ENCODE results near the gene RGS2.

DNA sequence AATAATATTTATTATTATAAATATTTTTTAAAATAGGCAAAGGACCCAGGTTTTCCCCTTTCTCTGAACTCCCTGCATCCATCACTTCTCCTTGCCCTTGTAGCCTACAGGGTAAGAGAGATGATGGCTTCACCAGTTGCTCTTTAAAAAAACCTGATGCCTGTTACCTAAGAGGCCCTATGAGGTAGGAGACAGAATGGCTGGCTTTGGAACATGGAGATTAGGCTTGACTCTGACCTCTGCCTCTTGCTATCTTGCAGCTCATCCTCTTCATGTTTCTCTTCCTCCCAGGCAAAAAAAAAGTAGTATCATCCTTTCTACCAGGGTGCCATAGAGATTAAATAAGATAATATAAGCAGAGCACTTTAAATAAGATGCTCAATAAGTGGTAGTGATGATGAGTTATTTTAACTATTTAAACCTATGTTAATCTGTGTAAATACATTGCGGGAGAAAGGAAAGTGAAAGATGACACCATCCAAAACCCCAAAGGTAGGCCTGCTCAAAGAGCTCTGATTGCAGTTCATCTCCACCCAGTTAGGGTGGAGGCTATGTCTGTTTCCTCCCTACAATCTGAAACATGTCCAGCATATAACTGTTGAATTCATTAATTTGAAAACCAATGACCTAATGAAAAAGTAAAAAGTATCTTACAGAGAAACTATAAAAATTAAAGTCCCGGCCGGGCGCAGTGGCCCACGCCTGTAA is 51.8 kb downstream of the RGS2 start:
- TF ChIP-seq MXI1 (conservative IDR thresholded peaks at IDR 0.05; ENCODE audit: poor library complexity, severe bottlenecking) (no peak), RAD21 (conservative IDR thresholded peaks at IDR 0.05) (no peak)
- TF ChIP-seq, protein P1, sequence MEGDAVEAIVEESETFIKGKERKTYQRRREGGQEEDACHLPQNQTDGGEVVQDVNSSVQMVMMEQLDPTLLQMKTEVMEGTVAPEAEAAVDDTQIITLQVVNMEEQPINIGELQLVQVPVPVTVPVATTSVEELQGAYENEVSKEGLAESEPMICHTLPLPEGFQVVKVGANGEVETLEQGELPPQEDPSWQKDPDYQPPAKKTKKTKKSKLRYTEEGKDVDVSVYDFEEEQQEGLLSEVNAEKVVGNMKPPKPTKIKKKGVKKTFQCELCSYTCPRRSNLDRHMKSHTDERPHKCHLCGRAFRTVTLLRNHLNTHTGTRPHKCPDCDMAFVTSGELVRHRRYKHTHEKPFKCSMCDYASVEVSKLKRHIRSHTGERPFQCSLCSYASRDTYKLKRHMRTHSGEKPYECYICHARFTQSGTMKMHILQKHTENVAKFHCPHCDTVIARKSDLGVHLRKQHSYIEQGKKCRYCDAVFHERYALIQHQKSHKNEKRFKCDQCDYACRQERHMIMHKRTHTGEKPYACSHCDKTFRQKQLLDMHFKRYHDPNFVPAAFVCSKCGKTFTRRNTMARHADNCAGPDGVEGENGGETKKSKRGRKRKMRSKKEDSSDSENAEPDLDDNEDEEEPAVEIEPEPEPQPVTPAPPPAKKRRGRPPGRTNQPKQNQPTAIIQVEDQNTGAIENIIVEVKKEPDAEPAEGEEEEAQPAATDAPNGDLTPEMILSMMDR (IDR thresholded peaks at IDR 0.05; ENCODE audit: poor library complexity, severe bottlenecking) = no peak
- TF ChIP-seq, protein P2, sequence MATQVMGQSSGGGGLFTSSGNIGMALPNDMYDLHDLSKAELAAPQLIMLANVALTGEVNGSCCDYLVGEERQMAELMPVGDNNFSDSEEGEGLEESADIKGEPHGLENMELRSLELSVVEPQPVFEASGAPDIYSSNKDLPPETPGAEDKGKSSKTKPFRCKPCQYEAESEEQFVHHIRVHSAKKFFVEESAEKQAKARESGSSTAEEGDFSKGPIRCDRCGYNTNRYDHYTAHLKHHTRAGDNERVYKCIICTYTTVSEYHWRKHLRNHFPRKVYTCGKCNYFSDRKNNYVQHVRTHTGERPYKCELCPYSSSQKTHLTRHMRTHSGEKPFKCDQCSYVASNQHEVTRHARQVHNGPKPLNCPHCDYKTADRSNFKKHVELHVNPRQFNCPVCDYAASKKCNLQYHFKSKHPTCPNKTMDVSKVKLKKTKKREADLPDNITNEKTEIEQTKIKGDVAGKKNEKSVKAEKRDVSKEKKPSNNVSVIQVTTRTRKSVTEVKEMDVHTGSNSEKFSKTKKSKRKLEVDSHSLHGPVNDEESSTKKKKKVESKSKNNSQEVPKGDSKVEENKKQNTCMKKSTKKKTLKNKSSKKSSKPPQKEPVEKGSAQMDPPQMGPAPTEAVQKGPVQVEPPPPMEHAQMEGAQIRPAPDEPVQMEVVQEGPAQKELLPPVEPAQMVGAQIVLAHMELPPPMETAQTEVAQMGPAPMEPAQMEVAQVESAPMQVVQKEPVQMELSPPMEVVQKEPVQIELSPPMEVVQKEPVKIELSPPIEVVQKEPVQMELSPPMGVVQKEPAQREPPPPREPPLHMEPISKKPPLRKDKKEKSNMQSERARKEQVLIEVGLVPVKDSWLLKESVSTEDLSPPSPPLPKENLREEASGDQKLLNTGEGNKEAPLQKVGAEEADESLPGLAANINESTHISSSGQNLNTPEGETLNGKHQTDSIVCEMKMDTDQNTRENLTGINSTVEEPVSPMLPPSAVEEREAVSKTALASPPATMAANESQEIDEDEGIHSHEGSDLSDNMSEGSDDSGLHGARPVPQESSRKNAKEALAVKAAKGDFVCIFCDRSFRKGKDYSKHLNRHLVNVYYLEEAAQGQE (IDR thresholded peaks at IDR 0.05; ENCODE audit: borderline replicate concordance) = no peak

Measured in neural cell (in vitro differentiated cells).